Kidney (tissue), 14 donors: ENCODE measurements around the gene CCSER1. TPM values are rescaled to one million over a fixed set of nuclear protein-coding genes. Genes with fewer than 3 reads are reported as not detected.

ENCODE experiments used
- DNase-seq, 5 donors: peaks; one replicate each; pipeline ENCODE4 v3.0.0-alpha.2; 2013 to 2020
- FAIRE-seq: peaks from 2 replicates; lab custom pipeline; 2012; peaks lifted over from hg19 to GRCh38; lab: Jason Lieb, UNC
- H3K27ac ChIP-seq, 2 donors: one replicate each; pipeline ENCODE4 v1.7.0; 2013; ENCODE audit warnings: low read depth in 2 of 2, low read length in 2 of 2, inconsistent platforms in 1 of 2
- H3K27me3 ChIP-seq: one replicate; pipeline ENCODE4 v1.7.1; 2013; ENCODE audit warnings: low read length, inconsistent platforms; ENCODE audit not compliant: control insufficient read depth, insufficient read depth
- H3K36me3 ChIP-seq, 3 donors: one replicate each; pipeline versions ENCODE4 v1.7.0 to v1.7.1; 2013; ENCODE audit warnings: low read length in 3 of 3, control low read depth in 1 of 3, inconsistent platforms in 1 of 3; ENCODE audit not compliant: insufficient read depth in 3 of 3, control insufficient read depth in 2 of 3
- H3K4me1 ChIP-seq, 3 donors: one replicate each; pipeline versions ENCODE4 v1.7.0 to v1.7.1; 2013; ENCODE audit warnings: low read length in 3 of 3, inconsistent platforms in 1 of 3, low read depth in 1 of 3; ENCODE audit not compliant: control insufficient read depth in 2 of 3, insufficient read depth in 2 of 3
- H3K4me3 ChIP-seq, 3 donors: one replicate each; pipeline versions ENCODE4 v1.7.0 to v1.8.1; 2013; ENCODE audit warnings: low read length in 3 of 3, control low read depth in 1 of 3, inconsistent platforms in 1 of 3
- H3K9ac ChIP-seq, 3 donors: one replicate each; pipeline versions ENCODE4 v1.7.0 to v1.7.1; 2013; ENCODE audit warnings: low read length in 3 of 3, control low read depth in 1 of 3, inconsistent platforms in 1 of 3
- H3K9me3 ChIP-seq, 3 donors: one replicate each; pipeline versions ENCODE4 v1.7.0 to v1.7.1; 2013; ENCODE audit warnings: low read length in 3 of 3, control low read depth in 1 of 3, inconsistent platforms in 1 of 3; ENCODE audit not compliant: control insufficient read depth in 2 of 3, insufficient read depth in 1 of 3
- CTCF ChIP-seq: IDR thresholded peaks from 3 replicates; pipeline ENCODE4 v1.5.1; 2012; ENCODE audit warnings: mild to moderate bottlenecking, moderate library complexity, borderline replicate concordance; ENCODE audit not compliant: insufficient read depth; ENCODE audit errors: extremely low read depth
- intact Hi-C: fragments of 100-400 bp; cut with DNase I; formaldehyde crosslinking; loops from one replicate; pipeline ENCODE4 v1.11.1; 2022
- polyA plus RNA-seq: library from polyadenylated mRNA; stranded (reverse); fragments of 350-450 nt; fragmentation: Illumina TruSeq; extraction: RNeasy Lipid Tissue Mini Kit (QIAGEN cat#74804); gene quantifications from one replicate; pipeline ENCODE4 v1.2.3, GENCODE V29; 2014; ENCODE audit warnings: low read depth, low replicate concordance; ENCODE audit not compliant: insufficient read depth
- total RNA-seq: library from RNA; stranded (reverse); fragmentation: NEBNext Ultra II Directional; extraction: Animal tissue kit (Norgen Biotek cat#: 25700); gene quantifications from one replicate; pipeline ENCODE4 v1.2.1, GENCODE V29; 2021
- donor health status: control.
- donor health status: control.
- donor health status: control.
- donor health status: control.
- donor health status: control.
- donor health status: DM: yes; HTN: yes; CAD: no.
- donor health status: Normal renal cell carcinoma (clear cell type).

Gene CCSER1
- total and polyA plus RNA-seq, 2 donors from 2014 or later = 4.2 to 26.8 TPM

DNA sequence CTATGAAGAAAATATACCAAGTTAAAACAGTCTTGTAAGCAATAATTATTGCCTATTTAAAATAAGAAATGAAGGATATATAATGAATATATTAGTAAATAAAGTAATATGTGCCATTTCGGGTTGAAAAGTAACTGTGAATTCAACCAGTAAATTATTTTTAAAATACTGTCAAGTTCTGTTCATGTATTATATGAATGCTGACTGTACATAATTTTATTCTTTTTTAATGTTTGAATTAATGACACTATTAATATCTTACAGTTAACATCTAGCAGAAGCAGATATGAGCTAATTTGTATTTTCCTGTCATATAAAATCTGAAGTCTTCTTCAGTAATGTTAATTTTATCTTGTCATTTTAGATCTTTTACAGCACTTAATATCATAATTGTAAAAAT lies 632.9 kb downstream of the CCSER1 start:
- Histone ChIP-seq H3K27ac (no peak overlapping the region), H3K9me3 (no peaks in the 10 kb centered on the region), H3K4me3 (no peak overlapping the region), H3K9ac (no peak overlapping the region), H3K4me1 (no peaks in the 10 kb centered on the region), H3K27me3 (no peaks in the 10 kb centered on the region), H3K36me3 (no peaks in the 10 kb centered on the region)
- DNase-seq (no peak), FAIRE-seq (no peak)
- intact Hi-C loops = no loop called here
- TF ChIP-seq CTCF = no peak

GRCh38 chr4:90766837-90767236 lies 639.6 kb downstream of the CCSER1 start:
- Histone ChIP-seq H3K9ac (no peak overlapping the region), H3K27me3 (no peaks in the 10 kb centered on the region), H3K36me3 (no peaks in the 10 kb centered on the region), H3K27ac (no peak overlapping the region), H3K9me3 (no peaks in the 10 kb centered on the region), H3K4me3 (no peak overlapping the region), H3K4me1 (no peaks in the 10 kb centered on the region)
- no peak for FAIRE-seq
- intact Hi-C loops = no loop called here
- DNase-seq = no peak
- TF ChIP-seq CTCF = no peak

GRCh38 chr4:90769251-90769650 lies 642.1 kb downstream of the CCSER1 start:
- H3K4me3 ChIP-seq = no peak overlapping the region
- no peak overlapping the region for H3K9ac ChIP-seq
- H3K27me3 ChIP-seq = no peaks in the 10 kb centered on the region
- no peak for TF ChIP-seq CTCF
- DNase-seq (no peak), FAIRE-seq (no peak)
- no peaks in the 10 kb centered on the region for H3K4me1 ChIP-seq
- H3K27ac ChIP-seq = no peak overlapping the region
- intact Hi-C loops = no loop called here
- H3K36me3 ChIP-seq = no peaks in the 10 kb centered on the region
- no peaks in the 10 kb centered on the region for H3K9me3 ChIP-seq

GRCh38 chr4:90780193-90780592 lies 653.0 kb downstream of the CCSER1 start:
- Histone ChIP-seq H3K36me3 (no peaks in the 10 kb centered on the region), H3K27ac (no peak overlapping the region), H3K4me1 (no peaks in the 10 kb centered on the region), H3K27me3 (no peaks in the 10 kb centered on the region), H3K9me3 (no peaks in the 10 kb centered on the region), H3K9ac (no peak overlapping the region), H3K4me3 (no peak overlapping the region)
- FAIRE-seq (no peak), DNase-seq (no peak)
- intact Hi-C loops = no loop called here
- no peak for TF ChIP-seq CTCF
